ENCODE data around the gene BMS1.
"Not testable (repeated sequence)": the region's sequence is repeated elsewhere in the genome, so short reads cannot be mapped to it uniquely, and the experiment has no call there.

The BMS1 gene

DNA sequence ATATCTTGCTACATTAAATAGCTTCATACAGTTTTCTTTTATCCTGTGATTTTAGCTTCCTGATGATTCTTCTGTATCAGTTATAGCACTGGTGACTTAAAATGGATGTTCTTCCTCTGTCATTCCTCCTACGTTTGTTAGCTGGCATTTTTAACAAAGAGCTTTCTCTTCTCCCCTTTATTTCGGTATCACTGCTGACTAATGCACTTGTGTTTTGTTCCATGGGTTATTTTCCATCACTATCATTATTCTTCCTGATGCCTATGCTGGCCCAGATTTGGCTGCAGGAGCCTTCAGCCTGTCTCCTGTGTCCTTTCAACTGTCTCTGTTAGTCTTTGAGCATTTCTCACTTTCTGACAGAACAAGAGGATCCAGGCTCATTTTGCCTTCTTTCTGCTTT lies 13.1 kb downstream of the BMS1 start:
- DNase-seq (ENCODE audit: low spot score), result no peak

DNA sequence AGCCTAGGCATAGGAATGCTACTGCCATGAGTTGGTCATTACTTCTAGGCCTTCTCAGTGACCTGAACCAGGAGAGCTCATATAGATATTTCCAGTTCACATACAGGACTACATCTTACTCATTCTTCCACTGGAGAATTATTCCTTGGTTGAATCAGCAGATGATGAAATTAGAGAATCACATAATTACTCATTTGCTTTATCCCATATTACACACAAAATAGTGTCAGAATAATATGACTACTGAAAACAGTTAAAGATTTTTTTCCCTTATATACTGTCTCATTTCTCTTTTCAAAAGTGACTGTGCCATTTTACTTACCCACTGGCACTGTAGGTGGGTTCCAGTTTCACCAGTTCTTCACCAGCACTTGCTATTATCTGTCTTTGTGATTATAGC lies 18.5 kb downstream of the BMS1 start:
- no peak for DNase-seq (ENCODE audit: low spot score)

DNA sequence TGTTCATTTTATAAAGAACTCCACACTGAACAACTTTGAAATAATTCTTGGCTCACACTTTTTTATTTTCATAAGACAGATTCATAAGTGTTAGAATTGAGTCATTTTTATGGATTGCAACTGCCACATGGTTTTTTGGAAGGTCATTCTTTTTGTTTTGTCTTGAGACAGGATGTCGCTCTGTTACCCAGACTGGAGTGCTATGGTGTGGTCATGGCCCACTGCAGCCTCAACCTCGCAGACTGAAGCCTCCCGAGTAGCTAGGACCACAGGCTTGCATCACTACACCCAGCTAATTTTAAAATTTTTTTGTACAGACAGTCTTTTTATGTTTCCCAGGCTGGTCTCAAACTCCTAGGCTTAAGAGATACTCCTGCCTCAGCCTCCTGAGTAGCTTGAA lies 20.3 kb downstream of the BMS1 start:
- no peak for DNase-seq (ENCODE audit: low spot score)

DNA sequence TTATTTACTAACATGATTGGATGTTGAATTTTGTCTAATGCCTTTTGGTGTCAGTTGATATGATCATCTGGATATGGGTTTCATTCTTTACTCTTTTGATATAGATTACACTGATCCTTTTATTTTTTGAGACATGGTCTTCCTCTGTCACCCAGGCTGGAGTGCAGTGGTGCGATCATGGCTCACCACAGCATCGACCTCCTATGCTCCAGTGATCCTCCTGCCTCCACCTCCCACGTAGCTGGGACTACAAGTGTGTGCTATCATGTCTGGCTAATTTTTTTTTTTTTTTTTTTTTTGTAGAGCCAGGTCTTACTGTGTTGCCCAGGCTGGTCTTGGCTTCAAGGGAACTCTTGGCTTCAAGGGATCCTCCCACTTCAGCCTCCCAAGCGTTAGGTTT lies 27.1 kb downstream of the BMS1 start:
- no peak for DNase-seq (ENCODE audit: low spot score)

- DNase-seq (ENCODE audit: low spot score), result no peak
Measured at GRCh38 chr10:42812028-42812427, 29.4 kb downstream of the BMS1 start.

DNA sequence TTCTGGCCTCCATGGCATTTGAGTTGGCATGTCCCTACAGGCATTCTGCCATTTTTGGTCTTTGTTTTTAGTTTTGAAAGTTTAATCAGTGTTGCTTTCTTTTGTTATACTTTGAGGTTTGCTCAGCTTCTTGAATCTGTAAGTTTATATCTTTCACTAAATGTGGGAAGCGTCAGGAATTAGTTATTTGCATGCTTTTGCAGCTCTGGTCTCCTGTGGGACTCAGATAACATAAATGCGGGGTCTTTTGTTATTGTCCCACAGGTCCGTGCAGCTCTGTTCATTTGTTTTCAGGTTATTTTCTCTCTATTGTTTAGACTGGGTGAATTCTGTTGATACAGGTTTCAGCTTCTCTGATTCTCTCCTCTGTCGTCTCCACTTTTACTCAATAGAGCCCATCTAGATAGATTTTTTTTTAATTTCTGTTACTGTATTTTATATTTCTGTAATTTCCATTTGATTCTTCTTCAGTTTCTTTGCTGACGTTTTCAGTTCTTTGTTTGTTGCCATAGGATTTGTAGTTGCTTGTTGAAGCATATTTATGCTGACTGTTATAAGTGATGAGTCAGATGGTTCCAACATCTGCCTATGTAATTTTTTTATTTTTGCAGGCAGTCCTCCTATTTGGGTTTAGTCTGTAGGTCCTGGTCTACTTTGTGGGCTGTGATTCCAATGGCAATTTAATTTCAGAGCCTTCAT lies 31.5 kb downstream of the BMS1 start:
- not testable (repeated sequence) for DNase-seq (ENCODE audit: low spot score)

DNA sequence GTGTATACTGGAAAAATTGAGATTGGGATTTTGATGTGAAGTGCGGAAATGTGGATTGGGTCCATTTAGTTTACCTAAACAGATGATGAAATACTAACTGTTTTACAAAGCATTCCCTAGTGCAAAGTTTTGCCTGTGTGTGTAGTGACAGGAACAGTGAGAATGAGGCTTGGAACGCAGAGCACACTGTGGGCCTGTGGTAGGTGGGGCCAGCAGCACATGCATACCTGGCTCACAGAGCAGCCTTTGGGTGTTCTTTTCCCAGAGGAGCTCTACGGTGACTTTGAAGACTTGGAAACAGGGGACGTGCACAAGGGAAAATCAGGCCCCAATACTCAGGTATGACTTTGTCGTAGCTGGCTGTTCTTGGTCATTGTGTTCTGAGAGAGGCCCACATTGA lies 33.7 kb downstream of the BMS1 start:
- DNase-seq (ENCODE audit: low spot score), result not testable (repeated sequence)

GRCh38 chr10:42816912-42817311 lies 34.3 kb downstream of the BMS1 start:
- DNase-seq (ENCODE audit: low spot score), result no peak

GRCh38 chr10:42817417-42817816 lies 34.8 kb downstream of the BMS1 start:
- DNase-seq (ENCODE audit: low spot score), result not testable (repeated sequence)

DNA sequence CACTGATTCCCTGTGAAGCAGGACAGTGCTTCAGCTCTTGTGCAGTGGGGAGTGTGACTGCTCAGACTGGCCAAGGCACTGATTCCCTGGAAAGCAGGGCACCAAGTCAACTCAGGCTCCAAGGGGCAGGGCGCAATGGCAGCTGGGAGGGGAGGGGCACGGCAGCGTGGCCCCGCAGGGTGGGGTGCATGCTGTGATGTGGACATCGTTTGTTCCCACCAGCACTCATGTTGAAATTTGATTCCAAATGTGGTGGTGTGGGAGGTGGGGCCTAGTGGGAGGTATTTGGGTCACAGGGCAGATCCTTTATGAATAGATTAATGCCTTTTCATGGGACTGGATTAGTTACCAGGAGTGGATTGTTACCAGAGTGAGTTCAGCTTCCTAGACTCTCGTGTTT lies 44.2 kb downstream of the BMS1 start:
- not testable (repeated sequence) for DNase-seq (ENCODE audit: low spot score)

GRCh38 chr10:42827201-42827600 lies 44.6 kb downstream of the BMS1 start:
- DNase-seq (ENCODE audit: low spot score), result no peak

GRCh38 chr10:42828391-42828790 lies 45.8 kb downstream of the BMS1 start:
- not testable (repeated sequence) for DNase-seq (ENCODE audit: low spot score)

DNA sequence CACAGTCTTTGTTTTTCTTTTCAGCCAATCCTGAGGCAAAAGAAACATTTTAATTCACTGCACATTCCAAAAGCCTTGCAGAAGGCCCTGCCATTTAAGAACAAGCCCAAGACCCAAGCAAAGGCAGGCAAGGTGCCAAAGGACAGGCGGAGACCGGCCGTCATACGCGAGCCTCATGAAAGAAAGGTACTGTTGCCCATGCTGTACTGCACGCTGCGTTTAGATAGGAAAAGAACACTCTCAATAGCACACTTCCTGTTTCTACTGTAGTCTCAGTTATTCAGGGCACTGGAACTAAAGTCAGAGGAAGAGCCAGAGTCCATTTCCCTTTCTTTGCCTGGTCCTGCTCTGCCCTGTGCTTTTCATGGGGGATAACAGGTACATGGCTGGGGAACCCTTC lies 47.6 kb downstream of the BMS1 start:
- no peak for DNase-seq (ENCODE audit: low spot score)

GRCh38 chr10:42836096-42836495 lies 53.5 kb downstream of the BMS1 start:
- DNase-seq (ENCODE audit: low spot score), result no peak

DNA sequence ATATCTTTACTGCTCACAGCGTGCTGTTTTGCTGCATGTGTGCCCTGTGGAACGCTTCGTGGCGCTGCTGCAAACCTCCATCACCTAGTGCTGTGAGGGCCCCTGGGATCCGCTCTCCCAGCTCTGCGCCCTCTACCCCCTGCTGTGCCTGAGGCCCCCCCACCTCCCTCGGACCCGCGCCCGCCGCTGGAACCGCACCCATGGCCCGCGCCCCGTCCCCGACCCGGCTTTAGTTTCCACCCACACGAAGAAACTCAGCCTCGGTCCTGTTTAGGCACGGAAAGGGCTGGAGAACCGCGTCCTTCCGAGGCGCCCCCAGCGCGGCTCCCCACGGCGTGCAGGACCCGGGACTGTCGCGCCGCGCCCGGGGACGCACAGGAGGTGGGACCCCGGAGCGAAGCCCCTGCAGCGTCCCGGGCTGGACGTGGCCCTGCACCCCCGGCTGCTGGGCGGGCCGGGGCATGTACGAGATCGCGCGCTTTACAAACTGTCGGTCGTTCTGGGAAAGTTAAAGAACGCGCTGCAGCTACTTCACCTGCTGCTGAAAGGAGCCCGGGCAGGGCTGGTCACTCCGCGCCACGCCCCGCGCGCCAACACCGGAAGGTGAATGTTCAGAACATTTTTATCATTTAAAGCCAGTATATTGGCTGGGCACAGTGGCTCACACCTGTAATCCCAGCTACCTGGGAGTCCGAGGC lies 54.3 kb downstream of the BMS1 start:
- no peak for DNase-seq (ENCODE audit: low spot score)

DNA sequence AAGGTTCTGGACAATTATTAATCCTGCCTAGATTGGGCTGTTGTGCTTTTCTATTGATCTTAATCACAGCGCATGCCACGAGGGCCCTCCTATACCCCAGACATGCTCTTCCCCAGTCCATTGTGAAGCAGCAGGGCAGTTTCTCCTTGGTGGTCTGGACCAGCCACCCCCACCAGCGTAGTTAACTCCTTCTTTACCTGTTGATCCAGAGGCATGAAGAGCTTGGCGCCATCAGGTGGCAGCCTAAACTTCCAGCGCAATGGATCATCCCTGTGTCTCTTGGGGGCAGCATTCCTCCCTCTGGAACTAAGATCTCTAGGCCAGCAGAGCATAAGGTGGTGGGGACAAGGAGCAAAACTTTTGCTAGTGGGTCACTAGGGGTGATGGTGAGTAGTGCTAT lies 62.2 kb downstream of the BMS1 start:
- DNase-seq (ENCODE audit: low spot score), result not testable (repeated sequence)

- DNase-seq (ENCODE audit: low spot score), result not testable (repeated sequence)
Measured at GRCh38 chr10:42847261-42847660, 64.7 kb downstream of the BMS1 start.

DNA sequence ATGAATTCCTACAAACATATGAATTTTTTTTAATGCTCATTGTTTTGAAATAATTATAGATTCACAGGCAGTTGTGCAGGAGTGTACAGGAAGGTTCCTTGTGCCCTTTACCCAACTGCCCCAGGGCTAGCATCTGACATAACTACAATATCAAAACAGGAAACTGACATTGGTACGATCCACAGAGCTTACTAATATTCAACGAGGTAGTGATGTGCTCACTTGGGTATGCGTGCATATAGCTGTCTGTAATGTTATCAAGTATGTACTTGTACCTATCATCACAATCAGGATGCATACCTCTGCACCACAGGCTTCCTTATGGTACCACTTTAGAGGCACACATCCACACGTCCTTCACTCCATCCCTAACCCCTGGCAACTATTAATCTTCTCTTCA lies 68.3 kb downstream of the BMS1 start:
- DNase-seq (ENCODE audit: low spot score), result no peak

DNA sequence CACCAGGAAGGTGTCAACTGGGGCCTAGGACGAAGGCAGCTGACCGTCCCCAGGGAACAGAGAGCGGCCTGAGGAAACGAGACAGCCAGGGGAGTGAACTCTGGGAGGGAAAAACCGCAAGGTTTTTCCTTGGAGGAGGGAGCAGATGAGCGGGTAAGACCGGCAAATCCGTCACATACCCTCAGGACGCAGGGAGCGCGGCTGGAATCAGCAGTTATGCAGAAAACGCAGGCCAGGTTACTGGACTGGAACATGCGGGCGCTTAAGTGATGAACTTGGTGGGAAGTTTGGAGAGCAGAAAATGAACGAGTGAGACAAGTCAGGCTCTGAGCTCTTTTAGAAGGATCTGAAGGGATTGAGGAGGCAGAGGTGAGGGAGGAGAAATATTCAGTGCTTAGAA lies 76.7 kb downstream of the BMS1 start:
- no peak for DNase-seq (ENCODE audit: low spot score)

GRCh38 chr10:42860016-42860415 lies 77.4 kb downstream of the BMS1 start:
- not testable (repeated sequence) for DNase-seq (ENCODE audit: low spot score)

DNA sequence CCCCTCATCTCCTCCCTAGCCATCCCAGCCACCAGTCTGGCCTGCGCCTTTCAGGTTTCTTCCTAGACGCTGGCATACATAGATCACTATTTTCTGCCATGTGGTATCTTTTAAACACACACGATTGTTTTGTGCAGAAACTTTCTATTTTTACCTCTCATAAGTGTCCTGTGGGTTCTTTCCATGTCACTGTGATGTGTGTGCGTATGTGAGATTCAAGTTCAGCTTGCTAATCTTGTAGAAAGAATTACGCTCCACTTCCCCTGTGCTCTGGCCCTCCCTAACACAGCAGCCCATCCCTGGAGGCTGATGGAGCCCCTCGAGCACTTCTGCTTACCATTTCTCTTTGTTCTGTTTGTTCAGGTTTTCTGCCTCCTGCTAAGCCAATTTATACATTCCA lies 80.2 kb downstream of the BMS1 start:
- DNase-seq (ENCODE audit: low spot score), result not testable (repeated sequence)

GRCh38 chr10:42864575-42864974 lies 82.0 kb downstream of the BMS1 start:
- no peak for DNase-seq (ENCODE audit: low spot score)

DNA sequence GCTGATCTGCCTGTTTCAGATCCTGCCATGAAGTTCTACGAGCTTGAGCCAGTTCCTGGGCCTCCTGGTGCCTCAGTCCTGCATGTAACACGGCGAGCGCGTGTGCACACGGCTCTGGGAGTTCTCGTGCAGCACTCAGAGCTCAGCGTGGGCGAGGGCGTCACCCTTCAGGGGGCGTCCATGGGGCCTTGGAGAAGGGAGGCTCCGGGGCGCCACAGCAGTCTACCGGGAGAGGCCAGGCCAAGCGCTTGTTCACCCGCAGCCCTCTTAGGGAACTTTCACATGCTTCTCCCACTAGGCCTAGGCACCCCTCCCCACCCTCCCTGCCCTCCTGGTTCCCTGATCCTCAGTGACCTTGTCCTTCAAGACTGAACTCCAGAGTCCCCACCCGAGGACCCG lies 83.1 kb downstream of the BMS1 start:
- DNase-seq (ENCODE audit: low spot score), result no peak
